DMS 273 (cell line): Measurements from ENCODE around the gene MADD.
A peak's percentile ranks its signal among the peaks of the same experiment; 100 is the strongest.

ENCODE experiments used
- DNase-seq: peaks from one replicate; lab custom pipeline; 2025; ENCODE audit not compliant: unreplicated experiment; lab: John Stamatoyannopoulos, UW

The MADD gene

GRCh38 chr11:47355283-47356128 lies 85.6 kb downstream of the MADD start:
- peak; percentile 95 for DNase-seq

DNA sequence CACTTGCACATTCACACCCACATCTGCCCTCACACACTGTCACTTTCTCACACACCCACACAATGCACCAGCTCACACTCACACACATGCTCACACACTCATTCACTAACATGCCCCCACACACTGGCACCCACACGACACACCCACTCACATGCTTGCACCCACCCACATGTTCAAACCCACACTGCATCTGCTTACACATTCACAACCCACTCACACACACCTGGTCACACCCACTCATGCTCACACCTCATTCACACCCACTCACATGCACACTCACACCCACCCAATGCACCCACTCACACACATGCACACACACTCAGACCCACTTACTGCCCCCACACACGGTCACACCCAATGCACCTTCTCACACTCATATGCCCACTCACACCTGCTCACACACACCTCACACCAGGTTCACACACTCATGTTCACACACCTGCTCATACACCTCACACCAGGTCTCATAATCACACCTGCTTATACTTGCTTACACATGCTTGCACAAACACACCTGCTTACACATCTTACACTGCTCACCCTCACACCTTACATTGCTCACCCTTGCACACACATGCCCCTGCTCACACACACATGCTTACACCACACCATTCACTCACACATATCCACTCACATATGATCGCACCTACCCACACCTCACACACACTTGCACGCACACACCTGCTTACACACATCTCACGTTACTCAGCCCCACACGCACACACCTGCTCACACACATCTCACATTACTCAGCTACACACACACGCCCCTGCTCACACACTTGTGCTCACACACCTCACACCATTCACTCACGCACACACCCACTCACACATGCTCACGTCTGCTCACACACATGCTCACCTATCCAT lies 86.4 kb downstream of the MADD start:
- no peak for DNase-seq

- no peak for DNase-seq
Measured at GRCh38 chr11:47356998-47357329, 87.0 kb downstream of the MADD start.

DNA sequence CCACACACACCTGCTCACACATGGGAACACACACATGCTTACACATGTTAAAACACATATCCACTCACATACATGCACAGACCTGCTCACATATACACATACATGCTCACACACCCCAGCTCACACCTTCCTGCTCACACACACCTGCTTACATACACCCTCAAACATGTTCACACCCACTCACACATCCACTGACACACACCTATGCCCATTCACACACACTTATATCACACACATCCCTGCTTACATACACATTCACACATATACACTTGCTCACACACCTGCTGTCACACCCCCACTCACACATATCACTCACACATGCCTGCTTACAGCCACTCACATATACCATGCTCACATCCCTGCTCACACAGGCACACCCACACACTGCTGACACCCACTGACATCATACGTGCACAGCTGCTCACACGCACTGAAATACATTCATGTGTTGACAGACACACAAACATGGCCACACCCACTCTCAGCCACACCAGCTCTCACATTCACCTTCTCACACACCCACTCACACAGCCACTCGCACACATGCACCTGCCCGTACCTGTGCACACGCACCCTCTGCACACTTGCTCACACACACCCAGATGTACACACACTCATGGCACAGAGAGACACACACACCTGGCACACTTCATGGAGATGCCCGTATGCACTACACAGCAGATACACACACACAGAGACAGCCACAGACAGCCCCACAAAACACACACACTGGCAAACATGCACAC lies 88.2 kb downstream of the MADD start:
- DNase-seq = no peak

GRCh38 chr11:47358731-47359051 lies 88.8 kb downstream of the MADD start:
- no peak for DNase-seq

DNA sequence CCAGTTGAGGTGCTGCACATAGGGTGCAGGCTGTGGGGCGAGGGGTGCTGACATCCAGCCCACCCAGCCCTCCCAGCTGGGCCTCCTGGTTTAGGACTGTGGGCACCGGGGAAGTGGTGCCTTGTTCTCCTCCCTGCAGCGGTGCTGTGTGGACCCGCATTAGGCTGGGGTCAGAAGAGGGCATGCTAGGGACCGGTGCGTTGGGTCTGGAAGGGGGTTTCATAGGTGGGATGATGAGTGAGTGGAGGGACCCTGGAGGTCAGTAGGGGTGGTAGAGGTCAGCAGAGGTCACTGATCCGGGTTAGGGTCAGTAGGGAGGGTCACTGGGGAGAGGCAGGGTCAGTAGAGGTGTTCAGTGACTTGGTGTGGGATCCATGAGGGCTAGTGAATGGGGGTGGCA lies 89.2 kb downstream of the MADD start:
- DNase-seq = no peak

DNA sequence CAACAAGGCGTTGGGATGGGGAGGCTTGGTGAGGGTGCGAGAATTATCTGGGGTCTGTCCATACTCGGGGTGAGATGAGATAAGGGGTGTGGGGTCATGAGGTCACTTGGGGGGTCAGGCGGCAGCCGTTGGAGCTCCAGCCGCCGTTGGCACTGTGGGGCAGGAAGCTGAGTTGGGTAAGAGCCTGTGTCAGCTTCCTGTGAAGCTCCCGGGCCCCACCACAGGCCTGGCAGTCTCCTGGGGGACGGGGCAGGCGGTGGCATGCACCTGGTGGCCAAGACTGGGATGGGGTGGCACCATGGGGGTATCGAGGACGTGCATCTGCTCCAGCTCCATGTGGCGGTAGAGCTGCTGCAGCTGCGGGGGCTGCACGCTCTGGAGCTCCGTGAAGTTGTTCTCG lies 89.7 kb downstream of the MADD start:
- no peak for DNase-seq

GRCh38 chr11:47360341-47360740 lies 90.4 kb downstream of the MADD start:
- no peak for DNase-seq

- DNase-seq = no peak
Measured at GRCh38 chr11:47361419-47361818, 91.5 kb downstream of the MADD start.

GRCh38 chr11:47366020-47366490 lies 96.1 kb downstream of the MADD start:
- no peak for DNase-seq

DNA sequence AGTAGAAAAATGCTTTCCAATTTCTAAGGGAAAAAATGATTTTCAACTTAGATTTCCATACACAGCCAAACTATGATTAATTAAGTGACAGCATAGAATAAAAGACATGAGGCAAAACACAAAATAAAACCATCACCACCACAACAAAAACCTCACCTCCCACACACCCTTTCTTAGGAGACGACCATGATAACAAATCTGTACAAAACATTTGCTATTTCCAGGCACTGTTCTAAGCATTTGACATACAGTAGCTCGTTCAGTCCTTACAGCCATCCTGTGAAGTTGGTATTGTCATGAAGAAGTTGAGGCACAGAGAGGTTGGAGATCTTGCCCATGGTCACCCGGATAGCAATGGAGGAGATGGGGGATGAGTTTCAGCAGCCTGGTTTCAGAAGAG lies 99.7 kb downstream of the MADD start:
- no peak for DNase-seq

GRCh38 chr11:47372422-47372821 lies 102.5 kb downstream of the MADD start:
- no peak for DNase-seq

GRCh38 chr11:47373876-47374719 lies 104.2 kb downstream of the MADD start:
- DNase-seq = peak; percentile 86

DNA sequence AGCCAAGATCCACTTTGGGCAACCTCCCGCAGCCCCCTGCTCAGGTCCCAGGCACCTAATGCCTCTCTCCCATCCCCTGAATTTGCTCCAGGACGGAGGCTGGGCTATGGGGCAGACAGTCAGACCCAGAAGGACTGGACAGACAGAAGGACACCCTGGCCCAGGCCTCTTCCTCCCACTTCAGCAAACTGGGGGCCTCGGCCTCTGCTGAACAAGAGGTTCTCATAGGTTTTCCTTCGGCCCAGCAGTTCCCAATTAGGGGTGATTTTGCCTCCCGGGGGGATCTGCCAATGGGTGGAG lies 104.7 kb downstream of the MADD start:
- no peak for DNase-seq

DNA sequence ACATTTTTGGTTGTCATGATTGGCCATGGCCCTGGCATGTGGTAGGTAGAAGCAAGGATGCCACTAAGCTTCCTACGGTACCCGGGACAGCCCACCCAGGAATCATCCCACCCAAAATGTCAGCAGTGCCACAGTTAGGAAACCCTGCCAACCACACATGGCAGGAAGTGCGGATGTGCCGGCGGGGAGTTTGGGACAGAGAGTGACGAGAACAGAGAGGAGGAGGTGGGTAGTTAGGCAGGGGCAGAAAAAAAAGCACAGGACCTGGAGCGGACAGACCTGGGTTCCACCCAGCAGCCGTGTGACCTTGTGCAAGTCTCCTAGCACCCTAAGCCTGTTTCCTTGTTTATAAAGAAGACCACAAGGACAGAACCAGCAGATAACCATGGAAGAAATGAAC lies 105.1 kb downstream of the MADD start:
- no peak for DNase-seq

GRCh38 chr11:47375546-47376085 lies 105.7 kb downstream of the MADD start:
- no peak for DNase-seq

- no peak for DNase-seq
Measured at GRCh38 chr11:47376107-47376524, 106.2 kb downstream of the MADD start.

- DNase-seq = no peak
Measured at GRCh38 chr11:47376525-47377371, 106.8 kb downstream of the MADD start.

GRCh38 chr11:47377571-47378009 lies 107.7 kb downstream of the MADD start:
- DNase-seq = no peak
